Panc1 (cell line): Measurements from ENCODE around the gene GPR153. TPM values are rescaled to one million over a fixed set of nuclear protein-coding genes. Genes with fewer than 3 reads are reported as not detected.

Experiments used
- ATAC-seq: fragments of 200-7000 bp; cut with Tn5 transposase; 2 replicates; pipeline ENCODE4 v1.9.1; 2020; ENCODE audit warnings: mild to moderate bottlenecking, moderate library complexity
- BruUV-seq: library from RNA; stranded (reverse); fragments of 400-500 nt; replicated peaks from 2 replicates; lab custom pipeline; 2021; lab: Mats Ljungman, UMichigan
- CTCF ChIA-PET: fragments of 300-600 bp; sonication (Branson Sonifier 250); formaldehyde crosslinking; loops from one replicate; lab custom pipeline; 2022; ENCODE audit warnings: antibody characterized with exemption; lab: Charles Lee
- POLR2A ChIA-PET: fragments of 300-600 bp; sonication (Branson Sonifier 250); formaldehyde crosslinking; loops from one replicate; lab custom pipeline; 2022; ENCODE audit warnings: antibody characterized with exemption; lab: Charles Lee
- DNase-seq: peaks from one replicate; pipeline ENCODE4 v3.0.0-alpha.2; 2010; ENCODE audit warnings: low read depth, low spot score
- H3K27ac ChIP-seq: 2 replicates; pipeline ENCODE4 v1.5.1; 2011; ENCODE audit warnings: mild to moderate bottlenecking, low read length, inconsistent platforms
- H3K27me3 ChIP-seq: fragments of 200-500 bp; sonication (Bioruptor generic); 2 replicates; pipeline ENCODE4 v1.6.0; 2014; ENCODE audit warnings: low read length, inconsistent platforms; ENCODE audit not compliant: control insufficient read depth, insufficient read depth
- H3K36me3 ChIP-seq: fragments of 200-500 bp; sonication (Bioruptor generic); 2 replicates; pipeline ENCODE4 v1.5.1; 2014; ENCODE audit warnings: inconsistent platforms, mild to moderate bottlenecking, low read length, moderate library complexity; ENCODE audit not compliant: control insufficient read depth, insufficient read depth
- H3K4me1 ChIP-seq: 2 replicates; pipeline ENCODE4 v1.5.1; 2011; ENCODE audit warnings: inconsistent platforms, mild to moderate bottlenecking, low read length, moderate library complexity; ENCODE audit not compliant: control insufficient read depth, insufficient read depth
- H3K4me3 ChIP-seq, 2 experiments: 2 replicates each; pipeline ENCODE4 v1.5.1; 2011 to 2012; ENCODE audit warnings: low read depth in 2 of 2, low read length in 2 of 2, mild to moderate bottlenecking in 2 of 2, inconsistent platforms in 1 of 2, moderate library complexity in 1 of 2
- H3K9me3 ChIP-seq: fragments of 200-500 bp; sonication (Bioruptor generic); 2 replicates; pipeline ENCODE4 v1.5.1; 2014; ENCODE audit warnings: low read depth, mild to moderate bottlenecking, inconsistent platforms, low read length, moderate library complexity; ENCODE audit not compliant: control insufficient read depth, insufficient read depth
- CTCF ChIP-seq: fragments of 450-650 bp; IDR thresholded peaks from 2 replicates; pipeline ENCODE4 v1.5.1; 2017; ENCODE audit warnings: mild to moderate bottlenecking
- POLR2AphosphoS5 ChIP-seq: IDR thresholded peaks from 2 replicates; pipeline ENCODE4 v1.6.1; 2012; ENCODE audit warnings: mild to moderate bottlenecking, low read depth, low read length, moderate library complexity
- REST ChIP-seq, 2 experiments: IDR thresholded peaks; 2 replicates each; pipeline ENCODE4 v1.6.1; 2011 to 2012; ENCODE audit warnings: low read depth in 2 of 2, control low read depth in 1 of 2, low read length in 1 of 2, mild to moderate bottlenecking in 1 of 2, moderate library complexity in 1 of 2; ENCODE audit not compliant: insufficient read depth in 1 of 2
- SIN3A ChIP-seq: IDR thresholded peaks from 2 replicates; pipeline ENCODE4 v1.6.1; 2012; ENCODE audit warnings: low read depth, mild to moderate bottlenecking, low read length, moderate library complexity, borderline replicate concordance; ENCODE audit not compliant: insufficient read depth
- TCF7L2 ChIP-seq: IDR thresholded peaks from 2 replicates; pipeline ENCODE4 v1.6.1; 2011; ENCODE audit warnings: mild to moderate bottlenecking, low read depth, low read length, inconsistent platforms
- in situ Hi-C: cut with HindIII; loops from 2 replicates; pipeline ENCODE4 v1.10.0; 2016; ENCODE audit warnings: low sequenced_read_pairs, low pct_unique_long_range_greater_than_20kb
- intact Hi-C: fragments of 100-400 bp; cut with micrococcal nuclease; formaldehyde crosslinking; loops from one replicate; pipeline ENCODE4 v1.10.0; 2022; ENCODE audit not compliant: unreplicated experiment
- total RNA-seq: library from RNA; stranded (reverse); gene quantifications from one replicate; pipeline ENCODE4 v1.2.1, GENCODE V29; 2021; ENCODE audit not compliant: unreplicated experiment

GPR153 gene
- total RNA-seq, 1 experiment from 2014 or later, result 5.5 TPM

- Histone ChIP-seq H3K36me3 (no peaks in the 10 kb centered on the region), H3K4me3 (no peak overlapping the region), H3K4me1 (peaks cover 10% of the 10 kb centered on the region), H3K27me3 (no peaks in the 10 kb centered on the region; the same call in 1 of the 2 replicates), H3K27ac (no peak overlapping the region), H3K9me3 (no peaks in the 10 kb centered on the region)
- intact Hi-C loops, result loop anchor here (1.0 to 5.0 kb wide), 3 partner anchors 96 to 230 kb away; no protein-coding TSS in a partner anchor
- CTCF ChIA-PET, result interaction anchor here (0.7 to 3.3 kb wide), 5 partner anchors 9 to 190 kb away, joined by 3 to 29 read pairs (median 4); no protein-coding TSS in a partner anchor
- no TSS peak for BruUV-seq
- DNase-seq (no peak), ATAC-seq (no peak)
- POLR2A ChIA-PET, result no interaction called here
- in situ Hi-C loops, result no loop called here
- no peak for TF ChIP-seq POLR2AphosphoS5
- TF ChIP-seq SIN3A, result no peak
- no peak for TF ChIP-seq CTCF
- TF ChIP-seq TCF7L2, result no peak
- TF ChIP-seq REST (IDR thresholded peaks at IDR 0.05; ENCODE audit: insufficient read depth in 1 of 2, low read depth in 2 of 2, low read length in 1 of 2), result no peak
Observed at GRCh38 chr1:6247651-6248050, 13.2 kb downstream of the GPR153 start.

GRCh38 chr1:6246497-6247467 is 14.1 kb downstream of the GPR153 start:
- in situ Hi-C loops (no loop called here), intact Hi-C loops (loop anchor here (1.0 to 5.0 kb wide), 3 partner anchors 97 to 231 kb away; no protein-coding TSS in a partner anchor)
- ATAC-seq (peak; percentile 51), DNase-seq (peak; percentile 51)
- Histone ChIP-seq H3K36me3 (no peaks in the 10 kb centered on the region), H3K9me3 (no peaks in the 10 kb centered on the region), H3K4me1 (peaks cover 10% of the 10 kb centered on the region), H3K27ac (no peak overlapping the region), H3K27me3 (no peaks in the 10 kb centered on the region; the same call in 1 of the 2 replicates), H3K4me3 (peak overlapping the region; percentile 48 to 64)
- ChIA-PET CTCF (interaction anchor here (0.6 to 3.3 kb wide), 12 partner anchors 9 to 276 kb away, joined by 3 to 29 read pairs (median 4); no protein-coding TSS in a partner anchor), POLR2A (interaction anchor here (0.6 kb wide), 2 partner anchors 42 to 687 kb away, joined by 3 read pairs; no protein-coding TSS in a partner anchor)
- TF ChIP-seq POLR2AphosphoS5, result no peak
- TF ChIP-seq SIN3A, result no peak
- no peak for TF ChIP-seq TCF7L2
- TF ChIP-seq CTCF, result peak; percentile 94
- TF ChIP-seq REST (IDR thresholded peaks at IDR 0.05; ENCODE audit: insufficient read depth in 1 of 2, low read depth in 2 of 2, low read length in 1 of 2), result peak in 1 of 2 experiments; percentile 77; a peak in 1 of 4 replicates
- no TSS peak for BruUV-seq
